Coronary artery (tissue), 2 donors: Measurements from ENCODE around the gene THSD7B.

ENCODE experiments used
- DNase-seq: peaks from one replicate; pipeline ENCODE4 v3.0.0-alpha.2; 2017; ENCODE audit warnings: low spot score
- H3K27ac ChIP-seq, 2 donors: fragments of 200-600 bp; sonication (generic); one replicate each; pipeline ENCODE4 v1.5.1; 2016 to 2019
- H3K4me3 ChIP-seq: fragments of 200-600 bp; sonication (generic); 2 replicates; pipeline ENCODE4 v1.5.1; 2016; ENCODE audit warnings: mild to moderate bottlenecking, moderate library complexity
- CTCF ChIP-seq: fragments of 200-600 bp; sonication (generic); IDR thresholded peaks from one replicate; pipeline ENCODE4 v1.5.1; 2019; ENCODE audit warnings: antibody characterized with exemption

THSD7B gene

GRCh38 chr2:137117385-137117784, 352.0 kb downstream of the THSD7B start:
- Histone ChIP-seq H3K4me3 (no peak overlapping the region), H3K27ac (no peak overlapping the region)
- no peak for TF ChIP-seq CTCF
- no peak for DNase-seq

GRCh38 chr2:137118140-137118539, 352.8 kb downstream of the THSD7B start:
- no peak for TF ChIP-seq CTCF
- H3K4me3 ChIP-seq: no peak overlapping the region
- no peak overlapping the region for H3K27ac ChIP-seq
- no peak for DNase-seq

- Histone ChIP-seq H3K27ac (no peak overlapping the region), H3K4me3 (no peak overlapping the region)
- no peak for TF ChIP-seq CTCF
- no peak for DNase-seq
Measured at GRCh38 chr2:137123226-137123625, 357.9 kb downstream of the THSD7B start.

- no peak for TF ChIP-seq CTCF
- no peak overlapping the region for H3K27ac ChIP-seq
- no peak for DNase-seq
- no peak overlapping the region for H3K4me3 ChIP-seq
Measured at GRCh38 chr2:137133225-137133624, 367.9 kb downstream of the THSD7B start.

- no peak for DNase-seq
- H3K4me3 ChIP-seq: no peak overlapping the region
- H3K27ac ChIP-seq: no peak overlapping the region
- TF ChIP-seq CTCF: no peak
Measured at GRCh38 chr2:137138263-137138662, 372.9 kb downstream of the THSD7B start.

- no peak for DNase-seq
- no peak for TF ChIP-seq CTCF
- Histone ChIP-seq H3K4me3 (no peak overlapping the region), H3K27ac (no peak overlapping the region)
Measured at GRCh38 chr2:137151731-137152130, 386.4 kb downstream of the THSD7B start.

GRCh38 chr2:137154946-137155345, 389.6 kb downstream of the THSD7B start:
- no peak for DNase-seq
- Histone ChIP-seq H3K4me3 (no peak overlapping the region), H3K27ac (no peak overlapping the region)
- no peak for TF ChIP-seq CTCF
